ENCODE measurements around the gene MTHFD1L. TPM values are rescaled to one million over a fixed set of nuclear protein-coding genes. Genes with fewer than 3 reads are reported as not detected.

MTHFD1L gene
- total and polyA plus RNA-seq, 10 donors, result 6.7 to 32.1 (median 13.1) TPM

- H3K4me1 ChIP-seq, result no peaks in the 10 kb centered on the region
- no peak for DNase-seq
- no peak overlapping the region for H3K27ac ChIP-seq
- no peak overlapping the region for H3K4me3 ChIP-seq
- 82 to 94% (median 93%) methylated on average over 3 of the region's 3 CpGs for WGBS, 5 donors
- intact Hi-C loops (cut with DNase I; ENCODE audit: low total_unique reads), result no loop called here
- TF ChIP-seq CTCF (IDR thresholded peaks at IDR 0.05 in 8 of 11, conservative IDR thresholded peaks at IDR 0.05 in 3 of 11) (no peak), POLR2AphosphoS5 (IDR thresholded peaks at IDR 0.05) (no peak)
- no peaks in the 10 kb centered on the region for H3K27me3 ChIP-seq (replicated peaks in 1 of 7)
- peaks cover 0 to 17% (median 0%) of the 10 kb centered on the region in 8 donors for H3K9me3 ChIP-seq
- H3K36me3 ChIP-seq, result no peaks in the 10 kb centered on the region
Observed at GRCh38 chr6:151131324-151132007, 266.0 kb downstream of the MTHFD1L start.

GRCh38 chr6:151136141-151136755, 270.7 kb downstream of the MTHFD1L start:
- whole genome bisulfite sequencing, 5 donors, result 66 to 74% (median 67%) methylated on average over 12 of the region's 12 CpGs
- H3K4me1 ChIP-seq, result peaks cover 0 to under 1% (median 0%) of the 10 kb centered on the region in 6 donors
- no peaks in the 10 kb centered on the region for H3K36me3 ChIP-seq
- H3K9me3 ChIP-seq, result peaks cover 0 to 17% (median 0%) of the 10 kb centered on the region in 8 donors
- no peak overlapping the region for H3K27ac ChIP-seq
- intact Hi-C loops (cut with DNase I; ENCODE audit: low total_unique reads), result no loop called here
- TF ChIP-seq POLR2A (IDR thresholded peaks at IDR 0.05), result no peak
- no peak overlapping the region for H3K4me3 ChIP-seq
- H3K27me3 ChIP-seq (replicated peaks in 1 of 7), result no peaks in the 10 kb centered on the region
- DNase-seq, result no peak

- no peaks in the 10 kb centered on the region for H3K27me3 ChIP-seq (replicated peaks in 1 of 7)
- H3K4me1 ChIP-seq, result peaks cover 0 to 3% (median 0%) of the 10 kb centered on the region in 6 donors
- intact Hi-C loops (cut with DNase I; ENCODE audit: low total_unique reads), result no loop called here
- TF ChIP-seq CTCF (IDR thresholded peaks at IDR 0.05 in 8 of 11, conservative IDR thresholded peaks at IDR 0.05 in 3 of 11) (no peak), POLR2AphosphoS5 (IDR thresholded peaks at IDR 0.05) (no peak)
- no peak overlapping the region for H3K27ac ChIP-seq
- no peak for DNase-seq
- 91 to 94% (median 92%) methylated on average over 6 of the region's 6 CpGs for WGBS, 5 donors
- H3K4me3 ChIP-seq, result no peak overlapping the region
- H3K9me3 ChIP-seq, result peaks cover 0 to 14% (median 0%) of the 10 kb centered on the region in 8 donors
- H3K36me3 ChIP-seq, result no peaks in the 10 kb centered on the region
Observed at GRCh38 chr6:151137542-151137941, 272.0 kb downstream of the MTHFD1L start.

- H3K4me3 ChIP-seq, result no peak overlapping the region
- WGBS, 5 donors, result 61 to 80% (median 75%) methylated on average over 7 to 11 of the region's 11 CpGs
- no peaks in the 10 kb centered on the region for H3K36me3 ChIP-seq
- peaks cover 0 to 17% (median 9%) of the 10 kb centered on the region in 6 donors for H3K4me1 ChIP-seq
- H3K27ac ChIP-seq, result no peak overlapping the region
- no peak for DNase-seq
- no peaks in the 10 kb centered on the region for H3K27me3 ChIP-seq (replicated peaks in 1 of 7)
- intact Hi-C loops (cut with DNase I; ENCODE audit: low total_unique reads), result no loop called here
- TF ChIP-seq POLR2A (IDR thresholded peaks at IDR 0.05) (no peak), CTCF (IDR thresholded peaks at IDR 0.05 in 8 of 11, conservative IDR thresholded peaks at IDR 0.05 in 3 of 11) (no peak), POLR2AphosphoS5 (IDR thresholded peaks at IDR 0.05) (no peak)
- H3K9me3 ChIP-seq, result peaks cover 0 to 7% (median 0%) of the 10 kb centered on the region in 8 donors
Observed at GRCh38 chr6:151139524-151139923, 274.0 kb downstream of the MTHFD1L start.
